ENCODE measurements around the gene ITGB4.
A peak's percentile ranks its signal among the peaks of the same experiment; 100 is the strongest.

The ITGB4 gene

GRCh38 chr17:75778861-75779249, 57.6 kb downstream of the ITGB4 start:
- no peaks in the 10 kb centered on the region for H3K27me3 ChIP-seq (ENCODE audit: insufficient read depth, poor library complexity, severe bottlenecking)
- H3K4me3 ChIP-seq (ENCODE audit: severe bottlenecking), result peak overlapping the region; percentile 84
- H3K27ac ChIP-seq (ENCODE audit: poor library complexity, severe bottlenecking), result peak overlapping the region; percentile 92
- no peaks in the 10 kb centered on the region for H3K9me3 ChIP-seq (ENCODE audit: severe bottlenecking)
- peak; percentile 72 for TF ChIP-seq CTCF (IDR thresholded peaks at IDR 0.05; ENCODE audit: poor library complexity, severe bottlenecking)
- peaks cover 34% of the 10 kb centered on the region for H3K4me1 ChIP-seq (ENCODE audit: insufficient read depth, poor library complexity, severe bottlenecking)
- DNase-seq (ENCODE audit: low spot score), result no peak
- peaks cover 35% of the 10 kb centered on the region for H3K36me3 ChIP-seq (ENCODE audit: low read depth)
- no peak for ATAC-seq (ENCODE audit: low read depth)

DNA sequence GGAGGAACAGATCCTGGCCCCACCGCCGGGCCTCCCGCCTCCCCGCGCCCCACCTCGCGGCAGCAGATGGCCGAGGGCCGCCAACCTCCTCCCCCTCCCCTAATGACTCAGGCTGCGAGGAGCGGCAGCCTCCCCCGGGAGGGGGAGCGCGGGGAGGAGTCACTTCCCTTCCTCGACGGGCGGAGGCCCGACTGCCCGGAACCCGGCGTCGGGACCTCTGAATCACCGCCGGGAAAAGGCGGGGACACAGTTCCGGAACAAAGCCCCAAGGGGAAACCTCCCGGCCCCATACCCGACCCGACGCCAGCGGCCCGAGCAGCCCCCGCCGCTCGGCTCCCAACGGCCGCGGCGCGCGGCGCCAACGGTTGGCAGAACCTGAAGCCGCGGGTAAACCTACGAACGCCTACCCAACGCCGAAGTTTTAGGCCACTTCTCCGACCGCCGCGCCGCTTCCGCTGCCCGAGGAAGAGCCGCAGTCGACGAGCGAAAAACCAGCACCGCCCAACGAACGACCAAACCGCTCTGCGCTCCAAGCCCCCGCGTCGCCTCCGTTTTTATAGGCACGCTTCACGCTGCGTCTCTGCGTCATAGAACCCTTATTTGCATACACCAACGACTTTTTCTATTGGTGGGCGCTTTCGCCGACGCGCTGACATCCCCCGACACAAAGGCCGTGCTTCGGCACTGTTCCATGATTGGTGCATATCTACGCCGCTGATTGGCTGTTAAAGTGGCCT, 58.2 kb downstream of the ITGB4 start:
- peak; percentile 50 for TF ChIP-seq CTCF (IDR thresholded peaks at IDR 0.05; ENCODE audit: poor library complexity, severe bottlenecking)
- Histone ChIP-seq H3K27ac (ENCODE audit: poor library complexity, severe bottlenecking) (peak overlapping the region; percentile 92), H3K4me1 (ENCODE audit: insufficient read depth, poor library complexity, severe bottlenecking) (peaks cover 38% of the 10 kb centered on the region)

DNA sequence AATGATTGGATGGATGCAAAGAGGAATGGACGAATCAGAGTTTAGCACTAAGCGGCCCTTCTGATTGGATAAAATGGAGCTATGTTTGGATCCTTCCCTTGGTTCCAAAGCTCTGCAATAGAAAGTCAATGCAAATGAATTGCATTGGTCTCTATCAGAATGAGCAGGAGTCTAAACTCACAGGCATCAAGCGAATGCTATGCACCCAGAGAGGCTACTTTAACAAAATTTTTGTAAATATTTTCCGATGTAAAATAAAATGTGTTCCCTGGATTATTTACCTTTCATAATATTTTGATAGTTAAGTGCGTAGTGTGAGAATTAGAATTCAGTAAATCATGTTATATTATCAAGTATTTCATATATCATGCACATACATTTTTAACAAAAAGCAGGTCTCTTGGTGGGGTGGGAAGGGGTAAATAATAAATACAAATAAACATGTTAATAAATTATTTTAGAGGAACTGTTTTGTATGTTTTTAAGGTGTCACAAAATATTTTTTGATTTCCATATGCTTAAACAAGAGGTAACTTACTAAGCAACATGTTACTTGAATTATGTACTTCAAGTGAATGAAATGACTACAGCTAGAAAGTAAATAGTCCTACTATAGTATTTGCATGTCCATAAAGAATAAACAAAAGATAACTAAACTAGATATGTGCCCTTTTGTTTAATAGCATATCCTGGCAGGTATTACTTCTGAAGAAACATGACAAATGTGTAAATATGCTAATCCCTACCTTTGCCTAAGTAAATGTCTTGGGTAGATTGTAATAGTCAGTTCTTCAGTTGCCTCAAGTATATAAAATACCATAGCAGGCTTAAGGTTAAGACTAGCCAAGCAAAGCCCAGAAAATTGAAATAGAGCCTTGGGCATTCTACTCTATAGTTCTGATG, 59.0 kb downstream of the ITGB4 start:
- no peak for ATAC-seq (ENCODE audit: low read depth)

More for the DNA sequence above, 58.2 kb downstream of the ITGB4 start:
- H3K9me3 ChIP-seq (ENCODE audit: severe bottlenecking), result no peaks in the 10 kb centered on the region
- DNase-seq (ENCODE audit: low spot score) (peak; percentile 98), ATAC-seq (ENCODE audit: low read depth) (peak; percentile 67)
- H3K36me3 ChIP-seq (ENCODE audit: low read depth), result peaks cover 35% of the 10 kb centered on the region
- no peaks in the 10 kb centered on the region for H3K27me3 ChIP-seq (ENCODE audit: insufficient read depth, poor library complexity, severe bottlenecking)
- peak overlapping the region; percentile 84 for H3K4me3 ChIP-seq (ENCODE audit: severe bottlenecking)

GRCh38 chr17:75783069-75783783, 62.0 kb downstream of the ITGB4 start:
- Histone ChIP-seq H3K4me3 (ENCODE audit: severe bottlenecking) (peak overlapping the region; percentile 0), H3K4me1 (ENCODE audit: insufficient read depth, poor library complexity, severe bottlenecking) (peaks cover 38% of the 10 kb centered on the region), H3K9me3 (ENCODE audit: severe bottlenecking) (no peaks in the 10 kb centered on the region), H3K27ac (ENCODE audit: poor library complexity, severe bottlenecking) (peak overlapping the region; percentile 97), H3K36me3 (ENCODE audit: low read depth) (peaks cover 12% of the 10 kb centered on the region), H3K27me3 (ENCODE audit: insufficient read depth, poor library complexity, severe bottlenecking) (no peaks in the 10 kb centered on the region)
- peak; percentile 88 for TF ChIP-seq CTCF (IDR thresholded peaks at IDR 0.05; ENCODE audit: poor library complexity, severe bottlenecking)
- no peak for DNase-seq (ENCODE audit: low spot score)
- ATAC-seq (ENCODE audit: low read depth), result no peak

More for the DNA sequence above, 59.0 kb downstream of the ITGB4 start:
- Histone ChIP-seq H3K27me3 (ENCODE audit: insufficient read depth, poor library complexity, severe bottlenecking) (no peaks in the 10 kb centered on the region), H3K4me3 (ENCODE audit: severe bottlenecking) (no peak overlapping the region), H3K9me3 (ENCODE audit: severe bottlenecking) (no peaks in the 10 kb centered on the region), H3K36me3 (ENCODE audit: low read depth) (peaks cover 35% of the 10 kb centered on the region), H3K4me1 (ENCODE audit: insufficient read depth, poor library complexity, severe bottlenecking) (peaks cover 38% of the 10 kb centered on the region), H3K27ac (ENCODE audit: poor library complexity, severe bottlenecking) (peak overlapping the region; percentile 92)
- DNase-seq (ENCODE audit: low spot score), result no peak
- TF ChIP-seq CTCF (IDR thresholded peaks at IDR 0.05; ENCODE audit: poor library complexity, severe bottlenecking), result no peak

Data from RWPE2 (cell line).